Upper lobe of right lung (tissue), 1 donor: ENCODE results near the gene EFCAB13. TPM values are rescaled to one million over a fixed set of nuclear protein-coding genes. Genes with fewer than 3 reads are reported as not detected.
A peak's percentile ranks its signal among the peaks of the same experiment; 100 is the strongest.

Experiments
- ATAC-seq: fragments of 200-7000 bp; cut with Tn5 transposase; one replicate; pipeline ENCODE4 v1.9.1; 2020; ENCODE audit warnings: mild to moderate bottlenecking, moderate library complexity
- DNase-seq: peaks from one replicate; pipeline ENCODE4 v3.0.0-alpha.2; 2020
- H3K27ac ChIP-seq: fragments of 200-600 bp; one replicate; pipeline ENCODE4 v1.8.0; 2022
- H3K27me3 ChIP-seq: fragments of 200-600 bp; one replicate; pipeline ENCODE4 v1.8.0; 2022; ENCODE audit warnings: mild to moderate bottlenecking
- H3K36me3 ChIP-seq: fragments of 200-600 bp; one replicate; pipeline ENCODE4 v1.8.0; 2022
- H3K4me1 ChIP-seq: fragments of 200-600 bp; one replicate; pipeline ENCODE4 v1.8.0; 2022
- H3K4me3 ChIP-seq: fragments of 200-600 bp; one replicate; pipeline ENCODE4 v1.8.0; 2022; ENCODE audit warnings: mild to moderate bottlenecking
- H3K9me3 ChIP-seq: fragments of 200-600 bp; one replicate; pipeline ENCODE4 v1.8.0; 2022
- CTCF ChIP-seq: fragments of 200-600 bp; IDR thresholded peaks from one replicate; pipeline ENCODE4 v1.8.0; 2022; ENCODE audit warnings: antibody characterized with exemption
- intact Hi-C: fragments of 100-400 bp; cut with DNase I; formaldehyde crosslinking; loops from one replicate; pipeline ENCODE4 v1.11.0; 2022
- long read RNA-seq: library from polyadenylated mRNA; unstranded; transcript quantifications from one replicate; pipeline ENCODE4 v2.0.0, GENCODE V29; 2021
- total RNA-seq: library from RNA; stranded (reverse); fragmentation: NEBNext Ultra II Directional; extraction: Animal tissue kit (Norgen Biotek cat#: 25700); gene quantifications from one replicate; pipeline ENCODE4 v1.2.1, GENCODE V29; 2021
- donor health status: DM: no; HTN: yes; CAD: no; lungs with severe emphysema.

EFCAB13 gene
- total RNA-seq = 11.8 TPM
- long read RNA-seq, partial matches to known transcripts = 0 of 6 reads
- long read RNA-seq, other reads (novel, unspliced or antisense) = 6 of 6 reads

- H3K9me3 ChIP-seq = no peaks in the 10 kb centered on the region
- H3K4me1 ChIP-seq = no peaks in the 10 kb centered on the region
- intact Hi-C loops = no loop called here
- DNase-seq = peak; percentile 96
- H3K27ac ChIP-seq = peak within 1 kb of the TSS; percentile 95
- no peaks in the 10 kb centered on the region for H3K36me3 ChIP-seq
- peak within 1 kb of the TSS; percentile 67 for H3K4me3 ChIP-seq
- peak; percentile 98 for ATAC-seq
- TF ChIP-seq CTCF = peak; percentile 44
- H3K27me3 ChIP-seq = no peaks in the 10 kb centered on the region
Measured at GRCh38 chr17:47323382-47324223, at the start of gene EFCAB13. TSS of gene EFCAB13 (plus strand) at chr17:47323955. CDS start at chr17:47328354, 4,399 bp downstream.

- H3K27ac ChIP-seq = peak overlapping the region; percentile 51
- peaks cover 43% of the 10 kb centered on the region for H3K4me1 ChIP-seq
- H3K9me3 ChIP-seq = no peaks in the 10 kb centered on the region
- intact Hi-C loops = no loop called here
- no peaks in the 10 kb centered on the region for H3K27me3 ChIP-seq
- DNase-seq = no peak
- TF ChIP-seq CTCF = no peak
- ATAC-seq = no peak
- no peak overlapping the region for H3K4me3 ChIP-seq
- H3K36me3 ChIP-seq = no peaks in the 10 kb centered on the region
Measured at GRCh38 chr17:47274319-47275069, 49.3 kb upstream of the EFCAB13 start.

GRCh38 chr17:47275245-47275984 is 48.3 kb upstream of the EFCAB13 start:
- peak overlapping the region; percentile 51 for H3K27ac ChIP-seq
- TF ChIP-seq CTCF = no peak
- peaks cover 53% of the 10 kb centered on the region for H3K4me1 ChIP-seq
- H3K27me3 ChIP-seq = no peaks in the 10 kb centered on the region
- DNase-seq (no peak), ATAC-seq (no peak)
- intact Hi-C loops = no loop called here
- H3K36me3 ChIP-seq = no peaks in the 10 kb centered on the region
- H3K4me3 ChIP-seq = no peak overlapping the region
- no peaks in the 10 kb centered on the region for H3K9me3 ChIP-seq

GRCh38 chr17:47276444-47276843 is 47.3 kb upstream of the EFCAB13 start:
- H3K27me3 ChIP-seq = no peaks in the 10 kb centered on the region
- peak overlapping the region; percentile 51 for H3K27ac ChIP-seq
- intact Hi-C loops = no loop called here
- no peak overlapping the region for H3K4me3 ChIP-seq
- no peak for TF ChIP-seq CTCF
- ATAC-seq (no peak), DNase-seq (no peak)
- no peaks in the 10 kb centered on the region for H3K36me3 ChIP-seq
- peaks cover 53% of the 10 kb centered on the region for H3K4me1 ChIP-seq
- H3K9me3 ChIP-seq = no peaks in the 10 kb centered on the region

GRCh38 chr17:47276868-47277267 is 46.9 kb upstream of the EFCAB13 start:
- H3K4me3 ChIP-seq = no peak overlapping the region
- no peaks in the 10 kb centered on the region for H3K9me3 ChIP-seq
- TF ChIP-seq CTCF = no peak
- ATAC-seq (peak; percentile 55), DNase-seq (peak; percentile 68)
- peaks cover 53% of the 10 kb centered on the region for H3K4me1 ChIP-seq
- H3K27me3 ChIP-seq = no peaks in the 10 kb centered on the region
- peak overlapping the region; percentile 40 for H3K27ac ChIP-seq
- intact Hi-C loops = no loop called here
- no peaks in the 10 kb centered on the region for H3K36me3 ChIP-seq
